ENCODE results near the gene LAPTM5.
A peak's percentile ranks its signal among the peaks of the same experiment; 100 is the strongest.

DNA sequence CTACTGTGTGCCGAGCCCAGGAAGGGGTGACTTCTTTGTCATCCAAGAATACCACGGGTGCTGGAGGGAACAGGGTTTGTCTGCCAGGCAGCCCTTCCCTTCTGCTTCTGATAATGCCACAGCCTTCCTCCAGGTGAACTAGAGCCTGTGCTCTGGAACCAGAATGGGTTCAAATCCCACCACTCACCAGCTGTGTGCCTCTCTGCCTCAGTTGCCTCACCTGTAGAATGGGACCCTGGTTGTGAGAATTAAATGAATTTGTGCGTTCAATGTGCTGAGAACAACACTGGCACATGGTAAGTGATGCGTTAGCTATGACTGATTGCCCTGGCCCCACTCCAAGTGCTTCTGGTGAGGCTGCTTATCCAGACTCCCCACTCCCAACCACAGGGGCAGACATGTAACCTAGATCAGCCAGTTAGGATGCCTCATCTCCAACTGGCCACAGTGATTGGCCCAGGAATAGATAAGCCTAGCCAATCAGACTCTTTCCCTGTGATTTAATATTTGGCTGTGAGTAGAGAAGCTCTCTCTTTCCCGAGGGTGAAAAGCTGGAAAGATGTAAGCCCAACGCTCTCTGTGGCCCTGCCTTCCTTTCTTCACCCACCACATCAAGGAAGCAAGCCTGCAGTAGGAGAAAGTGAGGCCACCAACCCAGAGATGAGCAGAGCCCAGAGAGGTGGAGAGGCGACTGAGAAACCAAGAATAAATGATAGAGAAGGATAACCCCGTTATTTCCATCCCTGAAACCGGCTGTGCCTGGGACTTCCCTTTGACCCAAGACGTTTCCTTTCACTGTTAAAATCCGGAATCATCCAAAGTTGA lies 20.8 kb upstream of the LAPTM5 start:
- peak in 1 of 11 experiments; percentile 2 for TF ChIP-seq CTCF (IDR thresholded peaks at IDR 0.05 in 8 of 11, conservative IDR thresholded peaks at IDR 0.05 in 3 of 11)
- no peak for TF ChIP-seq POLR2A (IDR thresholded peaks at IDR 0.05)

All from spleen (tissue), 7 donors.